Measurements from ENCODE around the gene OR51F2. TPM values are rescaled to one million over a fixed set of nuclear protein-coding genes. Genes with fewer than 3 reads are reported as not detected.

Gene OR51F2
- polyA plus RNA-seq, 1 donor from 2014 or later: not detected

DNA sequence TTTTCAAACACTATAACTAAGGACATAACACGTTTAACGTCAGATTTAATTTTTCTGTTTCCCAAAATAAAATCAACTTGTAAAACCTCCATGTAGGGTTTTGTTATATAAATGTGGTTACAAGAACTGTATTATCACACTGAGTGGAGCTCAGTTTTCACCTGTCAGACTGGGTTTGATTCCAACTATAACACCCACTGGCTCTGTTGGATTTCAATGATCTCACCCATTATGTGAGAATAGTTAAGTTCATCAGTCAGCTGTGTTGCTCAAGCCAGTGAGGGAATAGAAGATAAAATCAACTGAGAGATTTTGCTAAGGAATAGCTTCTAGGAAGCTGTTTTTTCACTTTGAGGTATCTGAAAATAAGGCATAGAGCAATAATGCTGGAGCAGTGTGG lies 11.9 kb upstream of the OR51F2 start:
- Histone ChIP-seq H3K4me2 (ENCODE audit: low read length) (no peak overlapping the region), H3K9ac (ENCODE audit: low read length) (no peak overlapping the region), H3K9me2 (ENCODE audit: insufficient read depth, low read length) (no peaks in the 10 kb centered on the region), H4K20me1 (ENCODE audit: insufficient read depth) (no peaks in the 10 kb centered on the region), H3K36me3 (ENCODE audit: insufficient read depth, low read length) (no peaks in the 10 kb centered on the region), H3K27me3 (ENCODE audit: insufficient read depth, low read depth, low read length) (no peaks in the 10 kb centered on the region), H3K9me3 (ENCODE audit: low read length) (no peaks in the 10 kb centered on the region), H3F3A (ENCODE audit: insufficient read depth, low read length, poor library complexity, severe bottlenecking) (no peaks in the 10 kb centered on the region), H3K27ac (ENCODE audit: low read length) (no peak overlapping the region), H3K4me3 (ENCODE audit: low read length) (no peak overlapping the region), H3K79me2 (replicated peaks; ENCODE audit: insufficient read depth, low read length) (no peaks in the 10 kb centered on the region), H2AFZ (ENCODE audit: low read depth, low read length) (no peak overlapping the region)
- no peak for TF ChIP-seq TAF1 (IDR thresholded peaks at IDR 0.05; ENCODE audit: low read depth)
- no peak for TF ChIP-seq REST (IDR thresholded peaks at IDR 0.05; ENCODE audit: borderline replicate concordance)
- no peak for TF ChIP-seq SMC3 (conservative IDR thresholded peaks at IDR 0.05; ENCODE audit: poor library complexity)
- TF ChIP-seq RAD21 (conservative IDR thresholded peaks at IDR 0.05): no peak
- no peak for TF ChIP-seq CTCF (IDR thresholded peaks at IDR 0.05; ENCODE audit: poor library complexity, severe bottlenecking)
- TF ChIP-seq EP300 (conservative IDR thresholded peaks at IDR 0.05; ENCODE audit: poor library complexity, severe bottlenecking): no peak
- TF ChIP-seq MXI1 (conservative IDR thresholded peaks at IDR 0.05; ENCODE audit: poor library complexity, severe bottlenecking): no peak
- no peak for TF ChIP-seq EZH2 (IDR thresholded peaks at IDR 0.05; ENCODE audit: borderline replicate concordance, insufficient read depth, low read length, poor library complexity, severe bottlenecking)
- no peak for TF ChIP-seq POLR2AphosphoS5 (IDR thresholded peaks at IDR 0.05)

DNA sequence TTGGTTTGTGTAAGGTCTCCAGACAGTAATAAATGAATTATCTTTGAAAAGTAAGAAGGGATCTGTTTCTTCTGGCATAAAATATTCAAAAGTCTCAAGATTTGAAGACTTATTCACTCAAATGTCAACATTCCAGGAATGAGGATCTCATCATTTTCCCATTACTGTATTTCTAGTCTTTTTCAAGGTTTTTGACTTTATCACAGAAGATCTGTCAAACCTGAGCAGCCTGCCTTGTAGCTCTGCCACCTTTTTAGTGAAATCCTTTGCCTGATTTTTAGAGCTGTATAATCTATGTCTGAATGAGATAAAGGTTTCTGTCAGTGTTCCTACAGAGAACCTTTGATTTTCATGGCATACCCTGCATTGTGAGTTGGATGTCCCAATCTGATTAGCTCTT lies 4.0 kb downstream of the OR51F2 start:
- no peaks in the 10 kb centered on the region for H3K9me3 ChIP-seq (ENCODE audit: low read length)
- no peak overlapping the region for H2AFZ ChIP-seq (ENCODE audit: low read depth, low read length)
- H4K20me1 ChIP-seq (ENCODE audit: insufficient read depth): no peaks in the 10 kb centered on the region
- no peaks in the 10 kb centered on the region for H3F3A ChIP-seq (ENCODE audit: insufficient read depth, low read length, poor library complexity, severe bottlenecking)
- H3K4me3 ChIP-seq (ENCODE audit: low read length): no peak overlapping the region
- no peaks in the 10 kb centered on the region for H3K36me3 ChIP-seq (ENCODE audit: insufficient read depth, low read length)
- H3K9me2 ChIP-seq (ENCODE audit: insufficient read depth, low read length): no peaks in the 10 kb centered on the region
- no peak overlapping the region for H3K9ac ChIP-seq (ENCODE audit: low read length)
- no peaks in the 10 kb centered on the region for H3K27me3 ChIP-seq (ENCODE audit: insufficient read depth, low read depth, low read length)
- no peak overlapping the region for H3K4me2 ChIP-seq (ENCODE audit: low read length)
- TF ChIP-seq EP300 (conservative IDR thresholded peaks at IDR 0.05; ENCODE audit: poor library complexity, severe bottlenecking) (peak; percentile 69), POLR2AphosphoS5 (IDR thresholded peaks at IDR 0.05) (peak; percentile 27), REST (IDR thresholded peaks at IDR 0.05; ENCODE audit: borderline replicate concordance) (peak; percentile 78), TAF1 (IDR thresholded peaks at IDR 0.05; ENCODE audit: low read depth) (no peak), RAD21 (conservative IDR thresholded peaks at IDR 0.05) (no peak)
- H3K79me2 ChIP-seq (replicated peaks; ENCODE audit: insufficient read depth, low read length): no peaks in the 10 kb centered on the region
- H3K27ac ChIP-seq (ENCODE audit: low read length): no peak overlapping the region
